GM12878 (cell line): ENCODE results near the gene ZNF763. TPM values are rescaled to one million over a fixed set of nuclear protein-coding genes. Genes with fewer than 3 reads are reported as not detected.
"Not testable (repeated sequence)": the region's sequence is repeated elsewhere in the genome, so short reads cannot be mapped to it uniquely, and the experiment has no call there.

Experiments
- ATAC-seq: fragments of 200-7000 bp; cut with Tn5 transposase; 3 replicates; pipeline ENCODE4 v1.9.1; 2020; ENCODE audit warnings: mild to moderate bottlenecking, moderate library complexity
- BruUV-seq: library from RNA; stranded (reverse); fragments of 400-500 nt; replicated peaks from 2 replicates; lab custom pipeline; 2021; lab: Mats Ljungman, UMichigan
- CTCF ChIA-PET: fragments of 300-600 bp; sonication (Branson Sonifier 250); formaldehyde crosslinking; extraction: SDS; loops from one replicate; lab custom pipeline; 2021; ENCODE audit warnings: inconsistent platforms; lab: Yijun Ruan, JAX
- POLR2A ChIA-PET: fragments of 350-600 bp; formaldehyde crosslinking; extraction: SDS; loops from one replicate; lab custom pipeline; 2021; ENCODE audit warnings: inconsistent platforms; lab: Charles Lee
- RAD21 ChIA-PET: fragments of 300-600 bp; sonication (Branson Sonifier 250); formaldehyde crosslinking; loops from one replicate; lab custom pipeline; 2023; ENCODE audit warnings: antibody characterized with exemption; ENCODE audit not compliant: unreplicated experiment; lab: Charles Lee
- SMC1A ChIA-PET: fragments of 300-600 bp; sonication (Branson Sonifier 250); formaldehyde crosslinking; loops from one replicate; lab custom pipeline; 2023; ENCODE audit not compliant: unreplicated experiment, uncharacterized antibody; lab: Charles Lee
- DNase-seq: peaks from one replicate; pipeline ENCODE4 v3.0.0-alpha.2; 2011; ENCODE audit warnings: low read depth, low spot score
- FAIRE-seq: peaks from 3 replicates; lab custom pipeline; 2011; peaks lifted over from hg19 to GRCh38; lab: Jason Lieb, UNC
- H2AFZ ChIP-seq: 2 replicates; pipeline ENCODE4 v1.6.0; 2011; ENCODE audit warnings: low read depth, low read length, control low read depth; ENCODE audit not compliant: control insufficient read depth
- H3K27ac ChIP-seq: 2 replicates; pipeline ENCODE4 v1.5.1; 2011; ENCODE audit warnings: control low read depth; ENCODE audit not compliant: control insufficient read depth, insufficient read depth
- H3K27me3 ChIP-seq, 2 experiments: replicated peaks in 1 of 2; 2 replicates each; pipeline versions ENCODE4 v1.6.0 to v1.6.1; 2011; ENCODE audit warnings: low read length in 1 of 2; ENCODE audit not compliant: control insufficient read depth in 2 of 2, insufficient read depth in 2 of 2
- H3K36me3 ChIP-seq, 2 experiments: 2 replicates each; pipeline ENCODE4 v1.5.1; 2011; ENCODE audit warnings: low read length in 1 of 2; ENCODE audit not compliant: control insufficient read depth in 2 of 2, insufficient read depth in 2 of 2
- H3K4me1 ChIP-seq: 2 replicates; pipeline ENCODE4 v1.6.1; 2011; ENCODE audit warnings: mild to moderate bottlenecking, low read length, moderate library complexity, mixed read lengths; ENCODE audit not compliant: control insufficient read depth, insufficient read depth
- H3K4me2 ChIP-seq: 2 replicates; pipeline ENCODE4 v1.6.0; 2011; ENCODE audit warnings: control low read depth; ENCODE audit not compliant: control insufficient read depth, insufficient read depth
- H3K4me3 ChIP-seq: fragments of 200-600 bp; sonication (generic); 2 replicates; pipeline ENCODE4 v1.5.1; 2016
- H3K79me2 ChIP-seq: 2 replicates; pipeline ENCODE4 v1.6.0; 2011; ENCODE audit warnings: low read length; ENCODE audit not compliant: control insufficient read depth, insufficient read depth
- H3K9ac ChIP-seq: 2 replicates; pipeline ENCODE4 v1.8.0; 2011; ENCODE audit warnings: low read length, control low read depth, mixed read lengths; ENCODE audit not compliant: control insufficient read depth, insufficient read depth
- H3K9me3 ChIP-seq: replicated peaks from 3 replicates; pipeline ENCODE4 v1.5.1; 2011; ENCODE audit warnings: mild to moderate bottlenecking, low read length; ENCODE audit not compliant: control insufficient read depth, insufficient read depth
- H4K20me1 ChIP-seq: 2 replicates; pipeline ENCODE4 v1.6.0; 2011; ENCODE audit not compliant: control insufficient read depth, insufficient read depth
- CBX3 ChIP-seq: fragments of 200-600 bp; sonication (generic); IDR thresholded peaks from 2 replicates; pipeline ENCODE4 v1.6.1; 2016; ENCODE audit warnings: low read depth, borderline replicate concordance
- CHD1 ChIP-seq: IDR thresholded peaks from 2 replicates; pipeline ENCODE4 v1.6.1; 2012; ENCODE audit warnings: low read depth, low read length, improper control_type of control experiment
- EGR1 ChIP-seq, 2 experiments: IDR thresholded peaks; 1 replicate in 1 of 2; 2 replicates in 1 of 2; pipeline ENCODE4 v1.6.1; 2011 to 2012; ENCODE audit warnings: low read depth in 2 of 2, low read length in 2 of 2, borderline replicate concordance in 1 of 2, mild to moderate bottlenecking in 1 of 2, moderate library complexity in 1 of 2
- IKZF2 ChIP-seq, 2 experiments: fragments of 450-650 bp; IDR thresholded peaks; 2 replicates each; pipeline ENCODE4 v1.6.1; 2017; ENCODE audit warnings: mild to moderate bottlenecking in 2 of 2, moderate library complexity in 2 of 2
- RELA ChIP-seq: fragments of 450-650 bp; IDR thresholded peaks from 2 replicates; pipeline ENCODE4 v1.8.0; 2014; ENCODE audit warnings: borderline replicate concordance; ENCODE audit not compliant: partially characterized antibody
- SMARCA5 ChIP-seq: fragments of 450-650 bp; IDR thresholded peaks from 2 replicates; pipeline ENCODE4 v1.6.1; 2017; ENCODE audit warnings: mild to moderate bottlenecking
- WGBS: methylation state at CpG from one replicate; pipeline ENCODE4 v1.1.6; 2016; ENCODE audit warnings: low lambda C conversion rate; ENCODE audit not compliant: insufficient replicate concordance, insufficient coverage; ENCODE audit errors: missing lambda C conversion rate; 5-methylcytosine and 5-hydroxymethylcytosine counted together
- in situ Hi-C: fragments of 300-500 bp; cut with MboI; formaldehyde crosslinking; loops from 9 replicates; pipeline ENCODE4 v1.14.3; 2018; ENCODE audit warnings: mixed read lengths
- intact Hi-C: fragments of 100-400 bp; cut with micrococcal nuclease; formaldehyde crosslinking; loops from one replicate; pipeline ENCODE4 v1.14.2; 2022; ENCODE audit not compliant: unreplicated experiment
- polyA plus RNA-seq, 11 experiments: library from polyadenylated mRNA; depleted of rRNA in 4 of 11; unstranded in 6 of 11; stranded (reverse) in 5 of 11; fragments of >200 nt; fragmentation: Nextera tagmentation in 4 of 11; fragmentation: Illumina TruSeq in 1 of 11; extraction: Ambion mirVana in 4 of 11; extraction: Trizol in 1 of 11; gene quantifications; 1 replicate in 1 of 11; 2 replicates in 10 of 11; pipeline versions ENCODE4 v1.2.1 to v1.2.3, GENCODE V29; 2011 to 2016; ENCODE audit warnings: inconsistent platforms in 2 of 11, missing spikeins in 2 of 11, low read depth in 1 of 11
- total RNA-seq, 4 experiments: library from RNA; depleted of rRNA in 3 of 4; stranded (reverse); fragments of >200 nt in 3 of 4; fragmentation: Illumina TruSeq in 1 of 4; extraction: Trizol in 1 of 4; gene quantifications; 2 replicates each; pipeline versions ENCODE4 v1.2.1 to v1.2.3, GENCODE V29; 2013 to 2021
- TF ChIP-seq, protein P1 (sequence below): fragments of 150-350 bp; IDR thresholded peaks from 2 replicates; pipeline ENCODE4 v1.6.1; 2014; ENCODE audit warnings: mild to moderate bottlenecking, low read depth, low read length

ZNF763 gene
- total and polyA plus RNA-seq, 10 of the 15 experiments (the other 5 are each of a cell fraction or from before 2014, with no cell fraction given), result 0.62 to 1.8 (median 1.1) TPM

- H3K4me3 ChIP-seq, result no peak overlapping the region
- no peaks in the 10 kb centered on the region for H3K27me3 ChIP-seq
- ChIA-PET RAD21 (no interaction called here), CTCF (interaction anchor here (0.8 to 1.3 kb wide), 2 partner anchors 37 to 57 kb away, joined by 3 to 4 read pairs; no protein-coding TSS in a partner anchor), SMC1A (no interaction called here), POLR2A (no interaction called here)
- H2AFZ ChIP-seq, result no peak overlapping the region
- ATAC-seq, result no peak
- H3K27ac ChIP-seq, result no peak overlapping the region
- intact Hi-C loops, result no loop called here
- H3K36me3 ChIP-seq, result no peaks in the 10 kb centered on the region; a peak in 2 of 4 replicates
- TF ChIP-seq IKZF2 (IDR thresholded peaks at IDR 0.05) (no peak), EGR1 (IDR thresholded peaks at IDR 0.05; ENCODE audit: borderline replicate concordance in 1 of 2, low read depth in 2 of 2, low read length in 2 of 2) (no peak), CHD1 (no peak), CBX3 (no peak), SMARCA5 (no peak), RELA (no peak)
- TF ChIP-seq, protein P1, sequence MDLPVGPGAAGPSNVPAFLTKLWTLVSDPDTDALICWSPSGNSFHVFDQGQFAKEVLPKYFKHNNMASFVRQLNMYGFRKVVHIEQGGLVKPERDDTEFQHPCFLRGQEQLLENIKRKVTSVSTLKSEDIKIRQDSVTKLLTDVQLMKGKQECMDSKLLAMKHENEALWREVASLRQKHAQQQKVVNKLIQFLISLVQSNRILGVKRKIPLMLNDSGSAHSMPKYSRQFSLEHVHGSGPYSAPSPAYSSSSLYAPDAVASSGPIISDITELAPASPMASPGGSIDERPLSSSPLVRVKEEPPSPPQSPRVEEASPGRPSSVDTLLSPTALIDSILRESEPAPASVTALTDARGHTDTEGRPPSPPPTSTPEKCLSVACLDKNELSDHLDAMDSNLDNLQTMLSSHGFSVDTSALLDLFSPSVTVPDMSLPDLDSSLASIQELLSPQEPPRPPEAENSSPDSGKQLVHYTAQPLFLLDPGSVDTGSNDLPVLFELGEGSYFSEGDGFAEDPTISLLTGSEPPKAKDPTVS, result no peak
- in situ Hi-C loops, result no loop called here
- H3K4me2 ChIP-seq, result no peak overlapping the region
- no peak for DNase-seq
- H3K9me3 ChIP-seq, result peaks cover 39% of the 10 kb centered on the region
- no peaks in the 10 kb centered on the region for H4K20me1 ChIP-seq
- no peak for FAIRE-seq
- H3K9ac ChIP-seq, result no peak overlapping the region
- WGBS, result 98% methylated on average over 3 of the region's 3 CpGs
- peaks cover 19% of the 10 kb centered on the region for H3K79me2 ChIP-seq
- BruUV-seq, result no TSS peak
- H3K4me1 ChIP-seq, result no peaks in the 10 kb centered on the region
Measured at GRCh38 chr19:11931513-11931912, 33.3 kb upstream of the ZNF763 start.

- H3K9ac ChIP-seq, H3K27me3 ChIP-seq, intact Hi-C loops, FAIRE-seq, H3K4me1 ChIP-seq, H2AFZ ChIP-seq, SMC1A ChIA-PET, H3K4me3 ChIP-seq, BruUV-seq, in situ Hi-C loops, H3K4me2 ChIP-seq, H3K27ac ChIP-seq, H3K79me2 ChIP-seq, ATAC-seq, H3K36me3 ChIP-seq, H4K20me1 ChIP-seq, RAD21 ChIA-PET, CTCF ChIA-PET, DNase-seq, POLR2A ChIA-PET: not testable (repeated sequence)
- peaks cover 32% of the 10 kb centered on the region for H3K9me3 ChIP-seq
- 98% methylated on average over 3 of the region's 3 CpGs for WGBS
Measured at GRCh38 chr19:11935829-11936228, 29.0 kb upstream of the ZNF763 start.

GRCh38 chr19:11938383-11938782 lies 26.5 kb upstream of the ZNF763 start:
- H2AFZ ChIP-seq, H3K36me3 ChIP-seq, in situ Hi-C loops, H4K20me1 ChIP-seq, H3K79me2 ChIP-seq, H3K9ac ChIP-seq, H3K4me2 ChIP-seq, H3K27ac ChIP-seq, intact Hi-C loops, RAD21 ChIA-PET, SMC1A ChIA-PET, DNase-seq, FAIRE-seq, H3K4me1 ChIP-seq, H3K4me3 ChIP-seq, CTCF ChIA-PET, POLR2A ChIA-PET, H3K27me3 ChIP-seq, ATAC-seq, BruUV-seq: not testable (repeated sequence)
- peaks cover 39% of the 10 kb centered on the region for H3K9me3 ChIP-seq
- 95% methylated on average over 3 of the region's 3 CpGs for WGBS
